Measurements from ENCODE around the gene AFAP1L2.

AFAP1L2 gene

DNA sequence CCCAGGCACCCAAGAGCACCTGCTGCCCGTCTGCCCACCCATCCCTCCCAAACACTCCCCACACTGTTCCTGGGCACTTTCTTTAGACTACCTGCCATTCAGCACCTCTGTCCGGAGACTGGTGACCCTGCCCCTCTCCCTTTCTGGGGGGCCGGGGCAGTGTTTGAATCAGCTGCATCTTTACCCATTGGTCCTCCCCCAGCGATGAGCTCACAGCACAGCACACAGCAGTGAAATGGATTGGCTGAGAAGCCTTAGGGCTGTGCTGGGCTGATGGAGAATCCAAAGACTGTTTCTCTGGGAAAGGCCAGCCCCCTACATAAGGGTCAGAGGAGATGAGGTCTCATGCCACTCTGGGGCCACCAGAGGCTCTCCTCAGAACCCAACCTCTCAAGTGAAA lies 125.0 kb downstream of the AFAP1L2 start:
- no peak overlapping the region for H2AFZ ChIP-seq (ENCODE audit: low read depth, low read length)
- no peaks in the 10 kb centered on the region for H3K4me1 ChIP-seq (ENCODE audit: insufficient read depth, low read length)
- H3K27ac ChIP-seq (ENCODE audit: low read length), result no peak overlapping the region
- H3K4me2 ChIP-seq (ENCODE audit: insufficient read depth, low read length), result no peak overlapping the region
- ATAC-seq (ENCODE audit: insufficient read depth, low read depth) (no peak), DNase-seq (no peak)
- TF ChIP-seq EZH2 (IDR thresholded peaks at IDR 0.05; ENCODE audit: borderline replicate concordance, low read depth, low read length, severe bottlenecking), result no peak
- TF ChIP-seq, protein P1, sequence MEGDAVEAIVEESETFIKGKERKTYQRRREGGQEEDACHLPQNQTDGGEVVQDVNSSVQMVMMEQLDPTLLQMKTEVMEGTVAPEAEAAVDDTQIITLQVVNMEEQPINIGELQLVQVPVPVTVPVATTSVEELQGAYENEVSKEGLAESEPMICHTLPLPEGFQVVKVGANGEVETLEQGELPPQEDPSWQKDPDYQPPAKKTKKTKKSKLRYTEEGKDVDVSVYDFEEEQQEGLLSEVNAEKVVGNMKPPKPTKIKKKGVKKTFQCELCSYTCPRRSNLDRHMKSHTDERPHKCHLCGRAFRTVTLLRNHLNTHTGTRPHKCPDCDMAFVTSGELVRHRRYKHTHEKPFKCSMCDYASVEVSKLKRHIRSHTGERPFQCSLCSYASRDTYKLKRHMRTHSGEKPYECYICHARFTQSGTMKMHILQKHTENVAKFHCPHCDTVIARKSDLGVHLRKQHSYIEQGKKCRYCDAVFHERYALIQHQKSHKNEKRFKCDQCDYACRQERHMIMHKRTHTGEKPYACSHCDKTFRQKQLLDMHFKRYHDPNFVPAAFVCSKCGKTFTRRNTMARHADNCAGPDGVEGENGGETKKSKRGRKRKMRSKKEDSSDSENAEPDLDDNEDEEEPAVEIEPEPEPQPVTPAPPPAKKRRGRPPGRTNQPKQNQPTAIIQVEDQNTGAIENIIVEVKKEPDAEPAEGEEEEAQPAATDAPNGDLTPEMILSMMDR (IDR thresholded peaks at IDR 0.05; ENCODE audit: borderline replicate concordance, extremely low read depth, low read length, poor library complexity, severe bottlenecking), result no peak
- no peaks in the 10 kb centered on the region for H4K20me1 ChIP-seq (ENCODE audit: insufficient read depth, low read length)
- peaks cover 5% of the 10 kb centered on the region for H3K27me3 ChIP-seq (ENCODE audit: insufficient read depth, low read length, poor library complexity)
- H3K79me2 ChIP-seq (ENCODE audit: insufficient read depth, low read length), result no peaks in the 10 kb centered on the region
- H3K9ac ChIP-seq (ENCODE audit: low read depth, low read length), result no peak overlapping the region
- no peaks in the 10 kb centered on the region for H3K36me3 ChIP-seq (ENCODE audit: insufficient read depth, low read length)
- no peaks in the 10 kb centered on the region for H3K9me3 ChIP-seq (ENCODE audit: insufficient read depth, low read length, severe bottlenecking)
- no peak overlapping the region for H3K4me3 ChIP-seq (ENCODE audit: low read depth in 1 of 2, low read length in 2 of 2)

DNA sequence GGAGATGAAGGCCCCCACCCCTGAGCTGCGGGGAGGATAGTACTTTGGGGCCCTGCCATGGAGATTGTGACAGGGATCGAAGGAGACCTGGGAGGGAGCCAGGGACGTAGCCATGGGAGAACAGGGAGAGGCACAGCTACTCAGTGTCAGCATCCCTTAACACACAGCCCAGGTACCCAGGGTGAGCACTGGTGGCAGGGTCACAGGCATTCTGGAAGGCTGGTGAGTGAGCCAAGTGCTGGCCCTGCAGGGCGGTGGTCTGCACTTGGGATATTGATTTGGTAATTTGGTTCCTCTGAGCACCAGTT lies 125.5 kb downstream of the AFAP1L2 start:
- no peaks in the 10 kb centered on the region for H3K36me3 ChIP-seq (ENCODE audit: insufficient read depth, low read length)
- H3K4me3 ChIP-seq (ENCODE audit: low read depth in 1 of 2, low read length in 2 of 2), result no peak overlapping the region
- no peak overlapping the region for H3K9ac ChIP-seq (ENCODE audit: low read depth, low read length)
- no peaks in the 10 kb centered on the region for H3K9me3 ChIP-seq (ENCODE audit: insufficient read depth, low read length, severe bottlenecking)
- no peak overlapping the region for H3K4me2 ChIP-seq (ENCODE audit: insufficient read depth, low read length)
- TF ChIP-seq EZH2 (IDR thresholded peaks at IDR 0.05; ENCODE audit: borderline replicate concordance, low read depth, low read length, severe bottlenecking), result no peak
- TF ChIP-seq, protein P1 (IDR thresholded peaks at IDR 0.05; ENCODE audit: borderline replicate concordance, extremely low read depth, low read length, poor library complexity, severe bottlenecking), result no peak
- no peak overlapping the region for H2AFZ ChIP-seq (ENCODE audit: low read depth, low read length)
- H3K27me3 ChIP-seq (ENCODE audit: insufficient read depth, low read length, poor library complexity), result peaks cover 5% of the 10 kb centered on the region
- H4K20me1 ChIP-seq (ENCODE audit: insufficient read depth, low read length), result no peaks in the 10 kb centered on the region
- DNase-seq, result no peak
- H3K27ac ChIP-seq (ENCODE audit: low read length), result no peak overlapping the region
- no peaks in the 10 kb centered on the region for H3K79me2 ChIP-seq (ENCODE audit: insufficient read depth, low read length)
- no peaks in the 10 kb centered on the region for H3K4me1 ChIP-seq (ENCODE audit: insufficient read depth, low read length)
- ATAC-seq (ENCODE audit: insufficient read depth, low read depth), result no peak

DNA sequence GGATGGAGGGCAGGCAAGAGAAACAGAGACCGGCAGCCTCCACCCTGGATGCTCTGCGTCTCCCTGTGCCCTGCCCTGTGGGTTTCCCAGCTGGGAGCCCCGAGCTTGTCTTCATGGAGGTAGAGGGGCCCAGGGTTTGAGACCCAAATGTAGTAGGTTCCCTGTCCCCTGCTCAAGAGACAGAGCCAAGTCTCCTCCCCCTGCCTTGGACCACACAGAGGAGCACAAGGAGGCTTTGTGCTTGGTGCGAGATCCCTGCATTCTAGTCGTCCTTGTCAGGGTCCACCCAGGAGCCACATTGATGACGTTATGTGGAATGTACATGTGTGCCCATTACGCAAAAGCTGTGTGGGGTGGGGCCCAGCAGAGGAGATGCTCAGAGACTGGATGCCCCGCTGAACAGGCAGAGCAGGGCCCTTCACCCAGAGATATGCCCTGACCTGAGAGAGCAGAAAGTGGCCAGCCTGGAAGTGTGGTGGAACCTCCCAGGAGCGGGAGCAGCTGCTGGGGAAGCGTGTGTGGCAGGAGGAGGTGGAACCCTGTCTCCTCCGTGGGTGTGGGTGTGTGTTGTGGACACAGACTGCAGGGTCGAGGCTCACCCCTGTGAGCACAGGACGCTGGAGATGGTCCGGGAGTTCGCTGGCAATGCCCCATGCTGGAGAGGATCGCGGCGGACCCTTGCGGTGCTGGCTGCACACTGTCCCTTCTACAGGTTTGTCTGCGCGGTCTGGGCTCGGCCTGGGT lies 126.0 kb downstream of the AFAP1L2 start:
- no peak overlapping the region for H3K4me2 ChIP-seq (ENCODE audit: insufficient read depth, low read length)

More for the DNA sequence above, 126.0 kb downstream of the AFAP1L2 start:
- no peak overlapping the region for H3K27ac ChIP-seq (ENCODE audit: low read length)
- no peaks in the 10 kb centered on the region for H3K79me2 ChIP-seq (ENCODE audit: insufficient read depth, low read length)
- ATAC-seq (ENCODE audit: insufficient read depth, low read depth) (no peak), DNase-seq (no peak)
- peaks cover 3% of the 10 kb centered on the region for H3K27me3 ChIP-seq (ENCODE audit: insufficient read depth, low read length, poor library complexity)
- no peaks in the 10 kb centered on the region for H3K9me3 ChIP-seq (ENCODE audit: insufficient read depth, low read length, severe bottlenecking)
- no peak overlapping the region for H3K9ac ChIP-seq (ENCODE audit: low read depth, low read length)
- TF ChIP-seq EZH2 (IDR thresholded peaks at IDR 0.05; ENCODE audit: borderline replicate concordance, low read depth, low read length, severe bottlenecking), result no peak
- TF ChIP-seq, protein P1 (IDR thresholded peaks at IDR 0.05; ENCODE audit: borderline replicate concordance, extremely low read depth, low read length, poor library complexity, severe bottlenecking), result no peak
- H3K4me1 ChIP-seq (ENCODE audit: insufficient read depth, low read length), result no peaks in the 10 kb centered on the region
- no peaks in the 10 kb centered on the region for H4K20me1 ChIP-seq (ENCODE audit: insufficient read depth, low read length)
- no peak overlapping the region for H2AFZ ChIP-seq (ENCODE audit: low read depth, low read length)
- no peaks in the 10 kb centered on the region for H3K36me3 ChIP-seq (ENCODE audit: insufficient read depth, low read length)
- no peak overlapping the region for H3K4me3 ChIP-seq (ENCODE audit: low read depth in 1 of 2, low read length in 2 of 2)

Data from DND-41 (cell line).